ENCODE measurements around the gene EIF3L. TPM values are rescaled to one million over a fixed set of nuclear protein-coding genes. Genes with fewer than 3 reads are reported as not detected.

Gene EIF3L
- total RNA-seq, 4 donors from 2014 or later: 89.4 to 292 (median 217) TPM

GRCh38 chr22:37927637-37927936 lies 78.4 kb downstream of the EIF3L start:
- H3K36me3 ChIP-seq: peaks cover 0 to 25% (median 13%) of the 10 kb centered on the region in 4 donors
- H3K27me3 ChIP-seq: no peaks in the 10 kb centered on the region
- no peak overlapping the region for H3K27ac ChIP-seq
- intact Hi-C loops (cut with DNase I; ENCODE audit: low total_unique reads): loop anchor here (10.0 kb wide), 1 partner anchor 1337 kb away; no protein-coding TSS in a partner anchor
- H3K4me1 ChIP-seq: no peaks in the 10 kb centered on the region
- H3K9me3 ChIP-seq: no peaks in the 10 kb centered on the region
- no peak for DNase-seq
- in situ Hi-C loops (cut with MboI; ENCODE audit: low pct_ligation_motif_present in 1 of 4, low pct_unique_long_range_greater_than_20kb in 1 of 4, low sequenced_read_pairs in 3 of 4): no loop called here
- TF ChIP-seq POLR2AphosphoS5 (IDR thresholded peaks at IDR 0.05): no peak
- TF ChIP-seq EP300 (IDR thresholded peaks at IDR 0.05; ENCODE audit: low read depth): no peak
- TF ChIP-seq POLR2A (IDR thresholded peaks at IDR 0.05): no peak
- no peak for TF ChIP-seq CTCF (IDR thresholded peaks at IDR 0.05)
- 92% methylated on average over 5 of the region's 5 CpGs; no CpG with 5 or more reads in 1 of the 2 donors for WGBS, 2 donors (ENCODE audit: low coverage in 1 of 2)
- no peak overlapping the region for H3K4me3 ChIP-seq

GRCh38 chr22:37929390-37929789 lies 80.2 kb downstream of the EIF3L start:
- 64% methylated on average over 5 of the region's 5 CpGs; no CpG with 5 or more reads in 1 of the 2 donors for WGBS, 2 donors (ENCODE audit: low coverage in 1 of 2)
- no peak for DNase-seq
- Histone ChIP-seq H3K4me3 (no peak overlapping the region), H3K27me3 (no peaks in the 10 kb centered on the region), H3K27ac (peak overlapping the region in 3 of 4 donors; percentile 36 to 68 (median 43)), H3K36me3 (peaks cover 0 to 25% (median 13%) of the 10 kb centered on the region in 4 donors), H3K4me1 (peaks cover 11 to 15% (median 14%) of the 10 kb centered on the region in 4 donors), H3K9me3 (no peaks in the 10 kb centered on the region)
- no peak for TF ChIP-seq POLR2A (IDR thresholded peaks at IDR 0.05)
- no peak for TF ChIP-seq CTCF (IDR thresholded peaks at IDR 0.05)
- no peak for TF ChIP-seq EP300 (IDR thresholded peaks at IDR 0.05; ENCODE audit: low read depth)
- TF ChIP-seq POLR2AphosphoS5 (IDR thresholded peaks at IDR 0.05): no peak
- in situ Hi-C loops (cut with MboI; ENCODE audit: low pct_ligation_motif_present in 1 of 4, low pct_unique_long_range_greater_than_20kb in 1 of 4, low sequenced_read_pairs in 3 of 4) (no loop called here), intact Hi-C loops (cut with DNase I; ENCODE audit: low total_unique reads) (loop anchor here (10.0 kb wide), 1 partner anchor 1335 kb away; no protein-coding TSS in a partner anchor)

GRCh38 chr22:37930270-37930951 lies 81.2 kb downstream of the EIF3L start:
- intact Hi-C loops (cut with DNase I; ENCODE audit: low total_unique reads): loop anchor here (5.0 to 10.0 kb wide), 2 partner anchors 38 to 116 kb away; no protein-coding TSS in a partner anchor
- no peak for DNase-seq
- WGBS, 2 donors (ENCODE audit: low coverage in 1 of 2): 74% methylated on average over 11 of the region's 11 CpGs; no CpG with 5 or more reads in 1 of the 2 donors
- H3K9me3 ChIP-seq: no peaks in the 10 kb centered on the region
- no peak overlapping the region for H3K4me3 ChIP-seq
- in situ Hi-C loops (cut with MboI; ENCODE audit: low pct_ligation_motif_present in 1 of 4, low pct_unique_long_range_greater_than_20kb in 1 of 4, low sequenced_read_pairs in 3 of 4): no loop called here
- no peaks in the 10 kb centered on the region for H3K27me3 ChIP-seq
- peaks cover 0 to 22% (median 13%) of the 10 kb centered on the region in 4 donors for H3K36me3 ChIP-seq
- peak overlapping the region in 3 of 4 donors; percentile 36 to 68 (median 43) for H3K27ac ChIP-seq
- peak in 3 of 5 experiments; percentile 25 to 34 (median 27) for TF ChIP-seq CTCF (IDR thresholded peaks at IDR 0.05)
- TF ChIP-seq EP300 (IDR thresholded peaks at IDR 0.05; ENCODE audit: low read depth): no peak
- H3K4me1 ChIP-seq: peaks cover 11 to 17% (median 15%) of the 10 kb centered on the region in 4 donors

- DNase-seq: no peak
- WGBS, 2 donors (ENCODE audit: low coverage in 1 of 2): 58 to 83% methylated on average over 1 to 2 of the region's 2 CpGs
- intact Hi-C loops (cut with DNase I; ENCODE audit: low total_unique reads) (loop anchor here (5.0 to 10.0 kb wide), 2 partner anchors 39 to 116 kb away; no protein-coding TSS in a partner anchor), in situ Hi-C loops (cut with MboI; ENCODE audit: low pct_ligation_motif_present in 1 of 4, low pct_unique_long_range_greater_than_20kb in 1 of 4, low sequenced_read_pairs in 3 of 4) (no loop called here)
- TF ChIP-seq EP300 (IDR thresholded peaks at IDR 0.05; ENCODE audit: low read depth): no peak
- TF ChIP-seq POLR2A (IDR thresholded peaks at IDR 0.05): no peak
- no peak for TF ChIP-seq CTCF (IDR thresholded peaks at IDR 0.05)
- no peak for TF ChIP-seq POLR2AphosphoS5 (IDR thresholded peaks at IDR 0.05)
- Histone ChIP-seq H3K36me3 (peaks cover 0 to 18% (median 10%) of the 10 kb centered on the region in 4 donors), H3K4me3 (no peak overlapping the region), H3K4me1 (peaks cover 11 to 17% (median 15%) of the 10 kb centered on the region in 4 donors), H3K27ac (peak overlapping the region in 2 of 4 donors; percentile 43 to 68), H3K27me3 (no peaks in the 10 kb centered on the region), H3K9me3 (no peaks in the 10 kb centered on the region)
Observed at GRCh38 chr22:37930952-37931440, 81.8 kb downstream of the EIF3L start.

All from transverse colon (tissue), 4 donors.